ENCODE data around the gene ANKRD40CL.
"Not testable (repeated sequence)": the region's sequence is repeated elsewhere in the genome, so short reads cannot be mapped to it uniquely, and the experiment has no call there.

Gene ANKRD40CL

GRCh38 chr17:50807009-50807408, 39.7 kb upstream of the ANKRD40CL start:
- no peak for DNase-seq (ENCODE audit: low read depth)
- TF ChIP-seq CTCF (IDR thresholded peaks at IDR 0.05; ENCODE audit: insufficient read depth, low read depth, low read length, missing control alignments) = no peak
- H3K4me3 ChIP-seq (ENCODE audit: low read depth, low read length) = no peak overlapping the region

DNA sequence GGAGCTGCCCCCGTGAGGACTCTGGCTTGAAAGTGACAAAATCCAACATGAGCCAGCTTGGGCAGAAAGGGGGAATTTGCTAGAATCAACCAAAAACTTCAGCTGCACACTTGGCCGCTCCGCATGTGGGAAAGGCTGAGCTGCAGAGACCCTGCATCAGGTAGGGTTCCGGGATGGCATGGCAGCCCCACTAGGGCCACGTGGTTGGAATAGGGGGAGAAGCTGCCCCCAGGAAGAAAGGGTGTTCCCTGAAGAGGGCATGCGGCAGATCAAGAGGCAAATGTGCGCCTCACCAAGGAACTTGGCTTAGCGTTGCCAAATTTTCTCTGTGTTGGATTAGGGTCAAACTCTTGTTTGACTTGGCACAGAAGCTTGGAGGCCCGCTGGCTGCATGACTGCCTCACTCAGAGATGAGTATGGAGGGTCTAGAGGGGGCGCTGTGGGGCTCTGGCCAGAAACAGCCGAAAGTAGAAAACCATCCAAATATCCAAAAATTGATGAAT, 38.9 kb upstream of the ANKRD40CL start:
- no peak for TF ChIP-seq CTCF (IDR thresholded peaks at IDR 0.05; ENCODE audit: insufficient read depth, low read depth, low read length, missing control alignments)
- H3K4me3 ChIP-seq (ENCODE audit: low read depth, low read length) = no peak overlapping the region
- DNase-seq (ENCODE audit: low read depth) = no peak

- no peak for DNase-seq (ENCODE audit: low read depth)
- no peak for TF ChIP-seq CTCF (IDR thresholded peaks at IDR 0.05; ENCODE audit: insufficient read depth, low read depth, low read length, missing control alignments)
- no peak overlapping the region for H3K4me3 ChIP-seq (ENCODE audit: low read depth, low read length)
Measured at GRCh38 chr17:50805486-50805885, 38.2 kb upstream of the ANKRD40CL start.

DNA sequence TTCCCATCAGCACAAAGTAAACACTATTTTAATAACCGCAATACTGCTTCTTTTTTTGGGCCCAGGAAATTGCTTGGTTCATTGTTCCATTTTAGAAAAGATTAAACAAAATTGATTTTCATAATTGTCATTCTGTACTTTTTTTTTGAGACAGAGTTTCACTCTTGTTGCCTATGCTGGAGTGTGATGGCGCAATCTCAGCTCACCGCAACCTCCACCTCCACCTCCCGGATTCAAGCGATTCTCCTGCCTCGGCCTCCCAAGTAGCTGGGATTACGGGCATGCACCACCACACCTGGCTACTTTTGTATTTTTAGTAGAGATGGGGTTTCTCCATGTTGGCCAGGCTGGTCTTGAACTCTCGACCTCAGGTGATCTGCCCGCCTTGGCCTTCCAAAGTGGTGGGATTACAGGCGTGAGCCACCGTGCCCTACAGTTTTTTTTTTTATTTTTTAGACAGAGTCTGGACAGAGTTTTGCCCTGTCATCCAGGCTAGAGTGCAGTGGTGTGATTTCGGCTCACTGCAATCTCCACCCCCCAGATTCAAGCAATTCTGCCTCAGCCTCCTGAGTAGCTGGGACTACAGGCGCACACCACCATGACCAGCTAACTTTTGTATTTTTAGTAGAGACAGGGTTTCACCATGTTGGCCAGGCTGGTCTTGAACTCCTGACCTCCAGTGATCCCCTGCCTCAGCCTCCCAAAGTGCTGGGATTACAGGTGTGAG, 37.6 kb upstream of the ANKRD40CL start:
- not testable (repeated sequence) for H3K4me3 ChIP-seq (ENCODE audit: low read depth, low read length); DNase-seq (ENCODE audit: low read depth)

- TF ChIP-seq CTCF (IDR thresholded peaks at IDR 0.05; ENCODE audit: insufficient read depth, low read depth, low read length, missing control alignments) = no peak
- H3K4me3 ChIP-seq (ENCODE audit: low read depth, low read length) = no peak overlapping the region
- no peak for DNase-seq (ENCODE audit: low read depth)
Measured at GRCh38 chr17:50803676-50804075, 36.4 kb upstream of the ANKRD40CL start.

DNA sequence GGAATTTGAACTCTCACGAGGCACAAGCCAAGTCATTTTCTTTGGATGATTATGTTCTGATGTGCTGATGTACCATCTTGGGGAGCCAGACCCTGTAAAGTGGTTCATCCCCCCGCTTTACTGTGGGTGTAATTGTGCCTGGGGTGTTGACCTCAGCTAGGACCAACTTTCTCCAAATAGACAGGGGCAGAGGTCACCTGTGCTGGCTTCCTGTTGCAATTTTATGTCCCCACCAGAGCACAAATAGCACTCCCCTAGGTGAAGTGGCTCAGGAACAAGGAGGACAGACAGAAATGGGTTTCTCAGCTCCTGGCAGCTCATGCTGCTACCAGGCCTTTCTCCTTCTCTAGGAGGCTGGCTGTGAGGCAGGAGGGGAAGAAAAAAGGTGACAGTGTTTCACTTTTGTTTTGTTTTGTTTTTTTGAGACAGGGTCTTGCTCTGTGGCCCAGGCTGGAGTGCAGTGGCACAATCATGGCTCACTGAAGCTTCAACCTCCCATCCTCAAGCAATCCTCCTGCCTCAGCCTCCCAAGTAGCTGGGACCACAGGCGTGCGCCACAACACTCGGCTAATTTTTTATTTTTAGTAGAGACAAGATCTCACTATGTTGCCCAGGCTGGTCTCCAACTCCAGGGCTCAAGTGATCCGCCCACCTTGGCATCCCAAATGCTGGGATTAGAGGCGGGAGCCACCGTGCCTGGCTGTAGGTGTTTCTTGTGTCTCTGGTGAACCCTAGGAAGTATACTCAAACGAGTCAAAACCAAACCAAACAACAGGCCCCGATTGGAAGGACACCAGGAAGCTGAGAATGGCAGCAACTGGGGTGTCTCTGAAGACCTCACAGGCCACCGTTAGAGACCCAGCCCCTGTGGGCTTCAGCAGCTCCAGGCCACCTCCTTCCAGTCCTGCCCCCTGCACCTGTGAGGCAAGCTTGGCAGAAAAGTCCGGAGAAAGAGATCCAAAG, 35.6 kb upstream of the ANKRD40CL start:
- TF ChIP-seq CTCF (IDR thresholded peaks at IDR 0.05; ENCODE audit: insufficient read depth, low read depth, low read length, missing control alignments) = no peak
- no peak for DNase-seq (ENCODE audit: low read depth)
- H3K4me3 ChIP-seq (ENCODE audit: low read depth, low read length) = no peak overlapping the region

DNA sequence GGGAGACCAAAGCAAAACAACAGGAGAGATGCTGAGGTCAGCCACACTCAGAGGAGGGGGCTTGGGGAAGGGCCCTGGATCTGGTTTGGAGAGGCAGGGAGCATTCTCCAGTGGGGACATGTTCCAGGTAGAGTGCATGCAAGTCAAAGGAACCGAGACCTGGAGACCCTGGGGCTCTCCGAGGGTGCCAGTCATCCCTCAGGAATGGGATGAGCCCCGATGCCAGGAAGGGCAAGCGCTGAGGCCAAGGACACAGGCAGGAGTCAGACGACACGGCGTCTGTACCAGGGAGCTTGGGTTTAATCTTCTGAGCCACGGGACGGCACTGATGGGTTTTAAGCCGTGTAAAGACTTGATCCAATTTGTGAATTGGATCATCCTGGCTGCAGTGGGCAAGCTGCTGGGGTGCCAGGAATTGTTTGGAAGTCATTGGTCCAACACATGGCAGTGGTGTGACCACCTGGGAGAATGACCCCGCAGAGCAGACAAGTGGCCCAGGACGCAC, 32.9 kb upstream of the ANKRD40CL start:
- DNase-seq (ENCODE audit: low read depth) = no peak
- H3K4me3 ChIP-seq (ENCODE audit: low read depth, low read length) = no peak overlapping the region
- no peak for TF ChIP-seq CTCF (IDR thresholded peaks at IDR 0.05; ENCODE audit: insufficient read depth, low read depth, low read length, missing control alignments)

Data from GM12865 (cell line).